HepG2 (cell line): ENCODE measurements around the gene ARL16. TPM values are rescaled to one million over a fixed set of nuclear protein-coding genes. Genes with fewer than 3 reads are reported as not detected.

Experiments used
- ATRX ChIP-seq: sonication (generic); formaldehyde crosslinking; IDR thresholded peaks from 2 replicates; pipeline ENCODE4 v1.4.0; 2020; ENCODE audit warnings: missing genetic modification reagents, borderline replicate concordance
- DNMT1 ChIP-seq: sonication (generic); formaldehyde crosslinking; IDR thresholded peaks from 2 replicates; pipeline ENCODE4 v1.5.1; 2020; ENCODE audit warnings: mild to moderate bottlenecking, missing genetic modification reagents
- HNRNPH1 ChIP-seq: fragments of 200-400 bp; formaldehyde crosslinking; optimal IDR thresholded peaks from 2 replicates; pipeline ENCODE3; 2017; ENCODE audit warnings: mild to moderate bottlenecking, low read depth, low read length
- HNRNPK ChIP-seq: fragments of 200-400 bp; formaldehyde crosslinking; IDR thresholded peaks from 2 replicates; pipeline ENCODE4 v1.6.1; 2018; ENCODE audit warnings: low read length, low read depth, moderate library complexity, mild to moderate bottlenecking; ENCODE audit not compliant: poor library complexity, severe bottlenecking
- HNRNPUL1 ChIP-seq: fragments of 200-400 bp; formaldehyde crosslinking; IDR thresholded peaks from 2 replicates; pipeline ENCODE4 v1.6.1; 2017; ENCODE audit warnings: low read depth, mild to moderate bottlenecking, low read length, moderate library complexity
- HOXA9 ChIP-seq: sonication (generic); formaldehyde crosslinking; IDR thresholded peaks from 2 replicates; pipeline ENCODE4 v1.8.1; 2022; ENCODE audit warnings: missing genetic modification reagents, mild to moderate bottlenecking, moderate library complexity, borderline replicate concordance
- IRF2 ChIP-seq: IDR thresholded peaks from 2 replicates; pipeline ENCODE4 v1.6.1; 2018; ENCODE audit warnings: missing genetic modification reagents, missing compliant biosample characterization
- KAT2B ChIP-seq: fragments of 150-350 bp; IDR thresholded peaks from 2 replicates; pipeline ENCODE4 v1.6.1; 2014; ENCODE audit warnings: low read depth, low read length, borderline replicate concordance
- MZF1 ChIP-seq: sonication (generic); formaldehyde crosslinking; IDR thresholded peaks from 2 replicates; pipeline ENCODE4 v1.8.1; 2023; ENCODE audit warnings: mild to moderate bottlenecking, missing genetic modification reagents, borderline replicate concordance
- NFYC ChIP-seq: IDR thresholded peaks from 2 replicates; pipeline ENCODE4 v1.6.1; 2016; ENCODE audit warnings: missing genetic modification reagents, missing compliant biosample characterization
- PHB2 ChIP-seq: fragments of 450-650 bp; IDR thresholded peaks from 2 replicates; pipeline ENCODE4 v1.6.1; 2018; ENCODE audit not compliant: partially characterized antibody
- PITX1 ChIP-seq: sonication (generic); formaldehyde crosslinking; IDR thresholded peaks from 2 replicates; pipeline ENCODE4 v1.5.1; 2020; ENCODE audit warnings: mild to moderate bottlenecking, missing genetic modification reagents
- SMARCC2 ChIP-seq: fragments of 450-650 bp; IDR thresholded peaks from 2 replicates; pipeline ENCODE4 v1.6.1; 2017; ENCODE audit warnings: antibody characterized with exemption, mild to moderate bottlenecking
- ZBED4 ChIP-seq: sonication (generic); formaldehyde crosslinking; IDR thresholded peaks from 2 replicates; pipeline ENCODE4 v1.4.0; 2020; ENCODE audit warnings: missing genetic modification reagents, borderline replicate concordance
- ZC3H13 ChIP-seq: sonication (generic); formaldehyde crosslinking; IDR thresholded peaks from 2 replicates; pipeline ENCODE4 v1.8.1; 2023; ENCODE audit warnings: mild to moderate bottlenecking, missing genetic modification reagents, moderate library complexity
- ZNF24 ChIP-seq: fragments of 450-650 bp; IDR thresholded peaks from 2 replicates; pipeline ENCODE4 v1.6.1; 2017; ENCODE audit warnings: antibody characterized with exemption, mild to moderate bottlenecking
- ZNF292 ChIP-seq: sonication (generic); formaldehyde crosslinking; IDR thresholded peaks from 2 replicates; pipeline ENCODE4 v1.8.1; 2022; ENCODE audit warnings: mild to moderate bottlenecking, low read depth, missing genetic modification reagents, borderline replicate concordance
- ZNF44 ChIP-seq: sonication (generic); formaldehyde crosslinking; IDR thresholded peaks from 2 replicates; pipeline ENCODE4 v1.5.1; 2020; ENCODE audit warnings: mild to moderate bottlenecking, missing genetic modification reagents
- ZNF556 ChIP-seq: sonication (generic); formaldehyde crosslinking; IDR thresholded peaks from 2 replicates; pipeline ENCODE4 v1.4.0; 2020; ENCODE audit warnings: mild to moderate bottlenecking, missing genetic modification reagents, borderline replicate concordance
- ZNF572 ChIP-seq: sonication (generic); formaldehyde crosslinking; IDR thresholded peaks from 2 replicates; pipeline ENCODE4 v1.5.1; 2020; ENCODE audit warnings: mild to moderate bottlenecking, missing genetic modification reagents
- ZNF576 ChIP-seq: sonication (generic); formaldehyde crosslinking; IDR thresholded peaks from 2 replicates; pipeline ENCODE4 v1.4.0; 2020; ENCODE audit warnings: mild to moderate bottlenecking, missing genetic modification reagents
- ZNF790 ChIP-seq: sonication (generic); formaldehyde crosslinking; IDR thresholded peaks from 2 replicates; pipeline ENCODE4 v1.8.0; 2022; ENCODE audit warnings: missing genetic modification reagents, mild to moderate bottlenecking, borderline replicate concordance
- polyA plus RNA-seq, 8 experiments: library from polyadenylated mRNA; depleted of rRNA in 3 of 8; stranded (reverse) in 7 of 8; unstranded in 1 of 8; fragments of >200 nt; fragmentation: Illumina TruSeq in 4 of 8; extraction: Trizol in 4 of 8; gene quantifications; 2 replicates each; pipeline versions ENCODE4 v1.2.1 to v1.2.3, GENCODE V29; 2011 to 2016; ENCODE audit warnings: low read depth in 4 of 8, missing spikeins in 1 of 8, mixed read lengths in 1 of 8; ENCODE audit not compliant: insufficient read depth in 1 of 8
- total RNA-seq, 5 experiments: library from RNA; depleted of rRNA; stranded (reverse); fragments of >200 nt; fragmentation: Illumina TruSeq; extraction: Trizol; gene quantifications; 2 replicates each; pipeline ENCODE4 v1.2.3, GENCODE V29; 2016; ENCODE audit warnings: low read depth in 1 of 5
- TF ChIP-seq, protein P1 (sequence below): sonication (generic); formaldehyde crosslinking; IDR thresholded peaks from 2 replicates; pipeline ENCODE4 v1.5.1; 2020; ENCODE audit warnings: missing genetic modification reagents, mild to moderate bottlenecking, borderline replicate concordance
- TF ChIP-seq, protein P2 (sequence below): sonication (generic); formaldehyde crosslinking; IDR thresholded peaks from 2 replicates; pipeline ENCODE4 v1.8.0; 2022; ENCODE audit warnings: mild to moderate bottlenecking, missing genetic modification reagents, moderate library complexity

The ARL16 gene
- total and polyA plus RNA-seq, 2 of the 13 experiments (the other 11 are each of a cell fraction or from before 2014, with no cell fraction given), result 20.8 to 30.8 TPM

GRCh38 chr17:81701288-81702071, 17.9 kb upstream of the ARL16 start (continued):
- no peak for TF ChIP-seq HNRNPH1
- TF ChIP-seq ZNF292 (CRISPR knock-in tag), result no peak
- no peak for TF ChIP-seq KAT2B
- no peak; the same call in 1 of the 2 replicates for TF ChIP-seq ATRX (CRISPR knock-in tag)
- TF ChIP-seq ZNF790, result no peak
- TF ChIP-seq ZNF44 (CRISPR knock-in tag), result no peak
- TF ChIP-seq IRF2 (CRISPR knock-in tag), result no peak
- TF ChIP-seq HNRNPUL1, result no peak
- TF ChIP-seq, protein P1, sequence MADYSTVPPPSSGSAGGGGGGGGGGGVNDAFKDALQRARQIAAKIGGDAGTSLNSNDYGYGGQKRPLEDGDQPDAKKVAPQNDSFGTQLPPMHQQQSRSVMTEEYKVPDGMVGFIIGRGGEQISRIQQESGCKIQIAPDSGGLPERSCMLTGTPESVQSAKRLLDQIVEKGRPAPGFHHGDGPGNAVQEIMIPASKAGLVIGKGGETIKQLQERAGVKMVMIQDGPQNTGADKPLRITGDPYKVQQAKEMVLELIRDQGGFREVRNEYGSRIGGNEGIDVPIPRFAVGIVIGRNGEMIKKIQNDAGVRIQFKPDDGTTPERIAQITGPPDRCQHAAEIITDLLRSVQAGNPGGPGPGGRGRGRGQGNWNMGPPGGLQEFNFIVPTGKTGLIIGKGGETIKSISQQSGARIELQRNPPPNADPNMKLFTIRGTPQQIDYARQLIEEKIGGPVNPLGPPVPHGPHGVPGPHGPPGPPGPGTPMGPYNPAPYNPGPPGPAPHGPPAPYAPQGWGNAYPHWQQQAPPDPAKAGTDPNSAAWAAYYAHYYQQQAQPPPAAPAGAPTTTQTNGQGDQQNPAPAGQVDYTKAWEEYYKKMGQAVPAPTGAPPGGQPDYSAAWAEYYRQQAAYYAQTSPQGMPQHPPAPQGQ (CRISPR knock-in tag), result no peak
- 0 out of 2 replicates have a peak, but pooled peaks have one; percentile 40 for TF ChIP-seq ZNF576 (CRISPR knock-in tag)
- no peak for TF ChIP-seq PHB2
- no peak for TF ChIP-seq ZNF556 (CRISPR knock-in tag)
- TF ChIP-seq HNRNPK, result no peak
- no peak; the same call in 1 of the 2 replicates for TF ChIP-seq ZC3H13 (CRISPR knock-in tag)
- TF ChIP-seq DNMT1 (CRISPR knock-in tag), result no peak
- TF ChIP-seq MZF1 (CRISPR knock-in tag), result no peak
- TF ChIP-seq ZBED4, result no peak
- TF ChIP-seq PITX1, result 0 out of 2 replicates have a peak, but pooled peaks have one; percentile 9
- no peak for TF ChIP-seq HOXA9
- no peak for TF ChIP-seq ZNF572 (CRISPR knock-in tag)
- TF ChIP-seq SMARCC2, result no peak
- no peak for TF ChIP-seq ZNF24
- TF ChIP-seq NFYC, result no peak
- TF ChIP-seq, protein P2, sequence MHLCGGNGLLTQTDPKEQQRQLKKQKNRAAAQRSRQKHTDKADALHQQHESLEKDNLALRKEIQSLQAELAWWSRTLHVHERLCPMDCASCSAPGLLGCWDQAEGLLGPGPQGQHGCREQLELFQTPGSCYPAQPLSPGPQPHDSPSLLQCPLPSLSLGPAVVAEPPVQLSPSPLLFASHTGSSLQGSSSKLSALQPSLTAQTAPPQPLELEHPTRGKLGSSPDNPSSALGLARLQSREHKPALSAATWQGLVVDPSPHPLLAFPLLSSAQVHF (CRISPR knock-in tag), result no peak
